Measurements from ENCODE around the gene CACNA2D4. TPM values are rescaled to one million over a fixed set of nuclear protein-coding genes. Genes with fewer than 3 reads are reported as not detected.

CACNA2D4 gene
- total RNA-seq, 1 experiment from 2014 or later, result not detected

GRCh38 chr12:1842183-1842904 is 76.1 kb downstream of the CACNA2D4 start:
- H3K4me1 ChIP-seq (replicated peaks), result no peaks in the 10 kb centered on the region; the same call in 1 of the 2 replicates
- no peak overlapping the region for H3K4me3 ChIP-seq
- peaks cover 79% of the 10 kb centered on the region for H3K27me3 ChIP-seq (replicated peaks)
- no peaks in the 10 kb centered on the region for H3K9me3 ChIP-seq (replicated peaks)
- no peak overlapping the region for H3K27ac ChIP-seq
- no peak for DNase-seq (ENCODE audit: low read depth in 1 of 2, low spot score in 2 of 2)
- no peaks in the 10 kb centered on the region for H3K36me3 ChIP-seq

- Histone ChIP-seq H3K27ac (no peak overlapping the region), H3K27me3 (replicated peaks) (peaks cover 72% of the 10 kb centered on the region), H3K9me3 (replicated peaks) (no peaks in the 10 kb centered on the region), H3K36me3 (no peaks in the 10 kb centered on the region), H3K4me1 (replicated peaks) (no peaks in the 10 kb centered on the region; the same call in 1 of the 2 replicates), H3K4me3 (no peak overlapping the region)
- no peak for DNase-seq (ENCODE audit: low read depth in 1 of 2, low spot score in 2 of 2)
Observed at GRCh38 chr12:1841586-1842182, 76.8 kb downstream of the CACNA2D4 start.

GRCh38 chr12:1840981-1841425 is 77.4 kb downstream of the CACNA2D4 start:
- no peak overlapping the region for H3K27ac ChIP-seq
- H3K4me3 ChIP-seq, result no peak overlapping the region
- no peaks in the 10 kb centered on the region for H3K9me3 ChIP-seq (replicated peaks)
- H3K36me3 ChIP-seq, result no peaks in the 10 kb centered on the region
- H3K27me3 ChIP-seq (replicated peaks), result peaks cover 69% of the 10 kb centered on the region
- no peak for DNase-seq (ENCODE audit: low read depth in 1 of 2, low spot score in 2 of 2)
- H3K4me1 ChIP-seq (replicated peaks), result no peaks in the 10 kb centered on the region; the same call in 1 of the 2 replicates

GRCh38 chr12:1839956-1840951 is 78.2 kb downstream of the CACNA2D4 start:
- no peak overlapping the region for H3K27ac ChIP-seq
- H3K4me3 ChIP-seq, result no peak overlapping the region
- no peaks in the 10 kb centered on the region for H3K36me3 ChIP-seq
- no peaks in the 10 kb centered on the region for H3K9me3 ChIP-seq (replicated peaks)
- peaks cover 70% of the 10 kb centered on the region for H3K27me3 ChIP-seq (replicated peaks)
- no peaks in the 10 kb centered on the region; the same call in 1 of the 2 replicates for H3K4me1 ChIP-seq (replicated peaks)
- no peak for DNase-seq (ENCODE audit: low read depth in 1 of 2, low spot score in 2 of 2)

GRCh38 chr12:1839464-1839863 is 79.0 kb downstream of the CACNA2D4 start:
- no peaks in the 10 kb centered on the region; the same call in 1 of the 2 replicates for H3K4me1 ChIP-seq (replicated peaks)
- no peaks in the 10 kb centered on the region for H3K9me3 ChIP-seq (replicated peaks)
- no peak overlapping the region for H3K4me3 ChIP-seq
- no peak for DNase-seq (ENCODE audit: low read depth in 1 of 2, low spot score in 2 of 2)
- no peaks in the 10 kb centered on the region for H3K36me3 ChIP-seq
- peaks cover 69% of the 10 kb centered on the region for H3K27me3 ChIP-seq (replicated peaks)
- no peak overlapping the region for H3K27ac ChIP-seq

GRCh38 chr12:1838994-1839365 is 79.5 kb downstream of the CACNA2D4 start:
- Histone ChIP-seq H3K4me3 (no peak overlapping the region), H3K27me3 (replicated peaks) (peaks cover 69% of the 10 kb centered on the region)

GRCh38 chr12:1838205-1838993 is 80.1 kb downstream of the CACNA2D4 start:
- H3K4me3 ChIP-seq, result no peak overlapping the region
- no peaks in the 10 kb centered on the region for H3K36me3 ChIP-seq
- no peak overlapping the region for H3K27ac ChIP-seq
- H3K9me3 ChIP-seq (replicated peaks), result no peaks in the 10 kb centered on the region
- DNase-seq (ENCODE audit: low read depth in 1 of 2, low spot score in 2 of 2), result no peak
- no peaks in the 10 kb centered on the region; the same call in 1 of the 2 replicates for H3K4me1 ChIP-seq (replicated peaks)
- H3K27me3 ChIP-seq (replicated peaks), result peaks cover 69% of the 10 kb centered on the region

More at GRCh38 chr12:1838994-1839365, 79.5 kb downstream of the CACNA2D4 start:
- no peak for DNase-seq (ENCODE audit: low read depth in 1 of 2, low spot score in 2 of 2)
- H3K4me1 ChIP-seq (replicated peaks), result no peaks in the 10 kb centered on the region; the same call in 1 of the 2 replicates
- no peak overlapping the region for H3K27ac ChIP-seq
- no peaks in the 10 kb centered on the region for H3K9me3 ChIP-seq (replicated peaks)
- no peaks in the 10 kb centered on the region for H3K36me3 ChIP-seq

GRCh38 chr12:1837541-1838204 is 80.8 kb downstream of the CACNA2D4 start:
- Histone ChIP-seq H3K9me3 (replicated peaks) (no peaks in the 10 kb centered on the region), H3K4me3 (no peak overlapping the region), H3K4me1 (replicated peaks) (no peaks in the 10 kb centered on the region; the same call in 1 of the 2 replicates), H3K27ac (no peak overlapping the region), H3K27me3 (replicated peaks) (peaks cover 69% of the 10 kb centered on the region), H3K36me3 (no peaks in the 10 kb centered on the region)
- no peak for DNase-seq (ENCODE audit: low read depth in 1 of 2, low spot score in 2 of 2)

- H3K36me3 ChIP-seq, result no peaks in the 10 kb centered on the region
- no peak for DNase-seq (ENCODE audit: low read depth in 1 of 2, low spot score in 2 of 2)
- H3K27ac ChIP-seq, result no peak overlapping the region
- H3K4me3 ChIP-seq, result no peak overlapping the region
- H3K4me1 ChIP-seq (replicated peaks), result no peaks in the 10 kb centered on the region; the same call in 1 of the 2 replicates
- no peaks in the 10 kb centered on the region for H3K9me3 ChIP-seq (replicated peaks)
- peaks cover 72% of the 10 kb centered on the region for H3K27me3 ChIP-seq (replicated peaks)
Observed at GRCh38 chr12:1836854-1837421, 81.5 kb downstream of the CACNA2D4 start.

GRCh38 chr12:1836241-1836803 is 82.1 kb downstream of the CACNA2D4 start:
- no peaks in the 10 kb centered on the region; the same call in 1 of the 2 replicates for H3K4me1 ChIP-seq (replicated peaks)
- no peak overlapping the region for H3K27ac ChIP-seq
- H3K36me3 ChIP-seq, result no peaks in the 10 kb centered on the region
- H3K9me3 ChIP-seq (replicated peaks), result no peaks in the 10 kb centered on the region; the same call in 1 of the 2 replicates
- no peak for DNase-seq (ENCODE audit: low read depth in 1 of 2, low spot score in 2 of 2)
- H3K4me3 ChIP-seq, result no peak overlapping the region
- peaks cover 71% of the 10 kb centered on the region for H3K27me3 ChIP-seq (replicated peaks)

- no peak overlapping the region for H3K27ac ChIP-seq
- peaks cover 71% of the 10 kb centered on the region for H3K27me3 ChIP-seq (replicated peaks)
- DNase-seq (ENCODE audit: low read depth in 1 of 2, low spot score in 2 of 2), result no peak
- H3K4me1 ChIP-seq (replicated peaks), result no peaks in the 10 kb centered on the region; the same call in 1 of the 2 replicates
- no peaks in the 10 kb centered on the region; the same call in 1 of the 2 replicates for H3K9me3 ChIP-seq (replicated peaks)
- no peaks in the 10 kb centered on the region for H3K36me3 ChIP-seq
- no peak overlapping the region for H3K4me3 ChIP-seq
Observed at GRCh38 chr12:1835211-1836131, 83.0 kb downstream of the CACNA2D4 start.
